NCI-H1436 treated with DMSO at 0.1 percent for 48 hours (cell line): ENCODE data around the gene HTR1E.
"Not testable (repeated sequence)": the region's sequence is repeated elsewhere in the genome, so short reads cannot be mapped to it uniquely, and the experiment has no call there.

Source experiments
- DNase-seq: peaks from one replicate; lab custom pipeline; 2025; lab: John Stamatoyannopoulos, UW

Gene HTR1E

GRCh38 chr6:86937219-86938079 is at the start of gene HTR1E:
TSS of gene HTR1E (plus strand) at chr6:86937528. CDS start at chr6:87015335, 77,807 bp downstream.
- DNase-seq, result no peak

- DNase-seq, result no peak
Measured at GRCh38 chr6:86888301-86888700, 49.0 kb upstream of the HTR1E start.

DNA sequence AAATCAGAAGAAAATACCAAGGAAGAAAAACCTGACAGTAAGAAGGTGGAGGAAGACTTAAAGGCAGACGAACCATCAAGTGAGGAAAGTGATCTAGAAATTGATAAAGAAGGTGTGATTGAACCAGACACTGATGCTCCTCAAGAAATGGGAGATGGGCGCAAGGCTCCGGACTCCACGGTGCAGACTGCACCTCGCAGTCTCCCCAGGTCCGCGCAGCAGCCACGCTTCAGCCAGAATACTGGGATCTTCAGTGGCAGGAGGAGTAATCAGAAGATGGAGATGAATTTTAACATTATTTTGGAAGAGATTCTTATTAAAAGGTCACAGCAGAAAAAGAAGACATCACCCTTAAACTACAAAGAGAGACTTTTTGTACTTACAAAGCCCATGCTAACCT is 40.1 kb upstream of the HTR1E start:
- DNase-seq, result not testable (repeated sequence)

GRCh38 chr6:86913795-86914194 is 23.5 kb upstream of the HTR1E start:
- no peak for DNase-seq

GRCh38 chr6:86916393-86916792 is 20.9 kb upstream of the HTR1E start:
- no peak for DNase-seq

GRCh38 chr6:86927138-86927537 is 10.2 kb upstream of the HTR1E start:
- not testable (repeated sequence) for DNase-seq

DNA sequence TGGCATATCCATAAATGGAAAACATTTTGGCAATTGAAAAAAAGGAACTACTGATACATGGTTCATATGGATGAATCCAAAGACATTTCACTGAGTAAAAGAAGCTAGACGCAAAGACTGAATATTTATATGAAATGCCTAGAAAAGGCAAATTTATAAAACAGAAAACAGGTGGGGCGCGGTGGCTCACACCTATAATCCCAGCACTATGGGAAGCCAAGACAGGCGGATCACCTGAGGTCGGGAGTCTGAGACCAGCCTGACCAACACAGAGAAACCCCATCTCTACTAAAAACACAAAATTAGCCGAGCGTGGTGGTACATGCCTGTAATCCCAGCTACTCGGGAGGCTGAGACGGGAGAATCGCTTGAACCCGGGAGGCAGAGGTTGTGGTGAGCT is 9.5 kb upstream of the HTR1E start:
- DNase-seq, result not testable (repeated sequence)

DNA sequence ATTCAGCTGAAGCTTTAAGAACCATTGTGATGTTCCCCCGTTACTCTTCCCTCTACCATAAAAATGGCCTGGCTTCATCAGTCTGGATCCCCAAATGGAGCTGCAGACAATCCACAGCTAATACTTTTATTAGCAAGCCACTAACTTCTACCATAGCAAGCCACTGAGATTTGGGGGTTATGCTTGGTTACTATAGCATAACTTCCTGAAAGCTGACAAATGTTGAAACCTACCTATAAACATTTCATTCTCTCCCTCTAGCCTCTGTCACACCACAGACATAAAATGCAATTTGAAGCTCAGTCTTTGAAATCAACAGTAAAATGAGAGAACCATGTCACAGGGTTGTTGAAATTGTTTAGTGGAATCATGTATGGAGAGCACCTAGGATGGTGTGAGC is 3.0 kb upstream of the HTR1E start:
- no peak for DNase-seq

DNA sequence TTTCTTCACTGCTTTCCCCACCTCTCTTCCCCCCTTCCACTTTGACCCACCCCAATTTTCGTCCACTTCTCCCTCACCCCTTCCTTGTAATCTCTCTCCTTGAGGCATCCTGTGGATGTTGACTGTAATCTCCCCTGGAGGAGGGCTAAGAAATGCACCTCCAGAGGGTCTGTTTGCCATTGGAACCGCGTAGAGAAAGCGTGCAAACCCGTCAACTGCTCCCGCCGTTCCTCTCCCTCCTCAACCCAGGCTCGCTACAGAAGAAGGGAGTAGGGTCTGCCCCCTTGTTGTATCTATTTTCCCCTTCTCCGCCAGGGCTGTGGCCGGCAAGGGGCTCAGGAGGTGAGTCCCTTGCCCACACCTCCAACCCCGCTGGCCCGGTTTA is 502 bp upstream of the HTR1E start:
- DNase-seq, result no peak

GRCh38 chr6:86938814-86939213 is 1.5 kb downstream of the HTR1E start:
- no peak for DNase-seq

DNA sequence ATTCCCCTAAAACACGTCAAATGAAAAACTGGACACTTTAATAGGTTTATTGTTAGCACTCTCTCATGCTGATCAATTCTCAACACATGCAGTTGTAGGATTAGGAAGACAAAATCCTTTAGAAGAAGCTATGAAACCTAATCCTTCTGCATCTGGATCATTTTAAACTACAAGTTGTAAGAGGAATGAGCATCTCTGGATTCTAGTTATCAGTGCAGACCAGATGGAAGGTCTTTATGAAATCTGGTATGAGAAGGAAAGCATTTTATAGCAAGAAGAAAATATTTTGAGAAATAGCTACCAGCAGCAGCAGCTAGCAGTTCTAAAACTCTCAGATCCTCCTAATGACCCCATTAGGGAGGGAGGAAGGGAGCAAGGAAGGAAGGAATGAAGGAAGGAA is 4.1 kb downstream of the HTR1E start:
- DNase-seq, result no peak

DNA sequence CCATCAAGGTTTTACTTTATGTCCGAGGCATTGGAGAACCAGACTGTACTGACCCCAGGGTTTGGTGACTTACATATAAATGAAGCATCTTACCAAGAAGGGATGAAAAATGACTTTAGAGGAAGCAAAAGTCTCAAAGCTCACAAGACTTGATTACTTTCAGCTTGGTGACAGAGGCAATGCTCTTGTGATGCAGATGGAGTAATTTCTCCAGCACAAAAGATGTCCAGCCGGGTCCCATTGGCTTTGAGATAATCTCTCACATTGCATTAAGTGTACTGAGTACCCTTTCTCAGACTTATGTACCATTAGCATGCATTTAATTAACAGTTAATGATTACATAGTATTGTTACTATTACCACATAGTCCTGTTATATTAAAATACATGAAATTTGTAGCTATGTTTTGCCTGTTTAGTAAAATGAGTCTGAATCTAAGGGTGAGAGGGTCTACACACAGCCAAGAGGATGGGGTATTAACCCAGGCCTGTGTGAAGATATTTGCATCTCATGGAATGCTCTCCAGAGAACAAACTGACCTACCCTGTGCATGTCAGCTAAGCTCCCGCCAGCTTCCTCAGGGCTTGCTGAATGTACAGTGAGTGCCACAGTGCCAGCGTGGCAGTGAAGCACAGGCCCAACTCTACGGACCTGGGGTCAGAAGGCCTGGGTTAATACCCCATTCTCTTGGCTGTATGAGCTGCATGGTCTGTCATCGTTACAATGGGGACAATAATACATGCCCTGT is 5.6 kb downstream of the HTR1E start:
- DNase-seq, result no peak

- no peak for DNase-seq
Measured at GRCh38 chr6:86943819-86944407, 6.6 kb downstream of the HTR1E start.

DNA sequence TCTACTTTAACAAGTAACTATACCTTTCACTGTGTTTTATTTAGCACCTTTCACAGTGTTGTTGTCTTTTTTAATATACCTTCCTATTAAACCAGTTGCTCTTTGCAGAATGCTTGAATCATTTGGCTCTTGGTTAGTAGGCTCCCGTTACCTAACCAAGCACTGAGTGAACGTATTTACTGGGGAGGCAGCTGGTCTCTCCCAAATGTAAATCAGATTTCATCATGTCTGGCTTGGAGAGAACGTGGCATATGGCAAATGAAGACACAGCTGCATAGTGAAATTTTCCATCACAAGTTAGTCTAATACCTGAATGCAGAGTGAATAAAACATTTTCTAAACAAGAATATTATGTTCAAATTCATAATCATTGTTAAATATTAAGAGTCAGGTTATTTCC is 12.4 kb downstream of the HTR1E start:
- DNase-seq, result no peak

- no peak for DNase-seq
Measured at GRCh38 chr6:86952991-86953390, 15.7 kb downstream of the HTR1E start.

- DNase-seq, result no peak
Measured at GRCh38 chr6:86959656-86960055, 22.3 kb downstream of the HTR1E start.

GRCh38 chr6:86961455-86962200 is 24.3 kb downstream of the HTR1E start:
- DNase-seq, result no peak

GRCh38 chr6:86963352-86963751 is 26.0 kb downstream of the HTR1E start:
- DNase-seq, result no peak

DNA sequence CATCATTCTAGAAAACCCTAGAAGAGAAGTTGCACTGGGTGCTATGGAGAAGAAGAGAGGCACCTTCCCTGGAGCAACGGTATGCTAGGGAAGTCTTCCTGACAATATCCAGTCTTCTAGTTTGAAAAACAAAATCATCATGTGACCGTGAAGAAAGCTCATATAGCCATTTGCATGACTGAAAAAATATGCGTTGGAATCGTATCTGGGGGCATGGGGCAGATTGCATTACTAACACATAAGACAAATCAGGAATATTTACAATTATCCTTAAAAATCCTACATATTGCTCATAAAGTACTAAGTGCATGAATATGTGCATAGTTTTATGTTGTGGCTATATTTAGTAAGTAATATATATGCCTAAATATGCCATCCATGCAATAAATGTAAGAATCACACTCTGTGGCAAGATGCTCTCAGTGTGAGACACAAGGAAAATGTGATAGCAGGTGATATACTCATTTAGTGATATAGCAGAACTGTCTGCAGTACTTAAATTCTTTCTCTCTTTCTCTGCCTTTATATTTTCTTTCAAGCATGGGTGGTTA is 26.8 kb downstream of the HTR1E start:
- DNase-seq, result no peak

DNA sequence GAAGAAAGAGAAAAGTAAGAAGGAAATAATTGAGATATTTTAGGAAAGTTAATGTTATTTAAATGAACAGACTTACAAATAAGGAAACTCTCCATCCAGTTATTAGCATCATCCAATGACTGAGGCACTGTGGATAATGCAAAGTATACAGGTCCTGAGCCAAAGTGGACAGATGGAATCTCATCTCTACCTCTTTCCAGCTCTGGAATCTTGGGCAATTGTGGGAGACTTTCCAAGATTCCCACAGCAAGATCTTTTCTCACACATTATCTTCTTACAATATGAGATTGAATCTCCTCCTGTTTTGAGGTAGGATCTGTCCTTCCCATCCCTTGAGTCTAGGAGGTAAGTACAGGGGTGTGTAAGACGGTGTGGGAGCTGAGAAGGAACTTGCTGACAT is 28.9 kb downstream of the HTR1E start:
- no peak for DNase-seq

- no peak for DNase-seq
Measured at GRCh38 chr6:86969573-86969972, 32.2 kb downstream of the HTR1E start.

GRCh38 chr6:86973088-86973487 is 35.8 kb downstream of the HTR1E start:
- no peak for DNase-seq
